Measurements from ENCODE around the gene TEX10. TPM values are rescaled to one million over a fixed set of nuclear protein-coding genes. Genes with fewer than 3 reads are reported as not detected.
A peak's percentile ranks its signal among the peaks of the same experiment; 100 is the strongest.

Gene TEX10
- total RNA-seq, 4 donors from 2014 or later = 10.0 to 19.0 (median 13.7) TPM

DNA sequence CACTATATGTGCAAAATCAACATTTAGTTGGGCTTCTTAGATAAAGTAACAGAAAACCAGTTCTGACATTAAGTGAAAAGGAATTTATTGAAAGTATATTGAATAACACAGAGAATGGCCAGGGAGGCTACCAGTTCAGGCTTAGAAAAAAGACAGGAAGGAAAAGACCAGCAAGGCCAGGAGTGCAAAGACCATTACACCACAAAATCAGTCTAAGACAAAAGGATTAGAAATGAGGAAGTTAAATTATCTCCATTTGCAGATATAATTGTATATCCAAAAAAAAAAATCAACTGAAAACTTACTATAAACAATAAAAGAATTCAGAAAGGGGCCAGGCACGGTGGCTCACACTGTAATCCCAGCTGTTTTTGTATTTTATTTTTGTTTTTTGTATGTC lies 4.8 kb upstream of the TEX10 start:
- no peak for ATAC-seq
- Histone ChIP-seq H3K36me3 (no peaks in the 10 kb centered on the region), H3K4me1 (peaks cover 0 to 11% (median 0%) of the 10 kb centered on the region in 3 donors), H3K27me3 (no peaks in the 10 kb centered on the region), H3K27ac (no peak overlapping the region), H3K4me3 (no peak overlapping the region), H3K9me3 (no peaks in the 10 kb centered on the region)
- 48 to 67% methylated on average over 1 of the region's 1 CpG for WGBS, 2 donors (ENCODE audit: low coverage in 1 of 2)
- TF ChIP-seq, protein P1, sequence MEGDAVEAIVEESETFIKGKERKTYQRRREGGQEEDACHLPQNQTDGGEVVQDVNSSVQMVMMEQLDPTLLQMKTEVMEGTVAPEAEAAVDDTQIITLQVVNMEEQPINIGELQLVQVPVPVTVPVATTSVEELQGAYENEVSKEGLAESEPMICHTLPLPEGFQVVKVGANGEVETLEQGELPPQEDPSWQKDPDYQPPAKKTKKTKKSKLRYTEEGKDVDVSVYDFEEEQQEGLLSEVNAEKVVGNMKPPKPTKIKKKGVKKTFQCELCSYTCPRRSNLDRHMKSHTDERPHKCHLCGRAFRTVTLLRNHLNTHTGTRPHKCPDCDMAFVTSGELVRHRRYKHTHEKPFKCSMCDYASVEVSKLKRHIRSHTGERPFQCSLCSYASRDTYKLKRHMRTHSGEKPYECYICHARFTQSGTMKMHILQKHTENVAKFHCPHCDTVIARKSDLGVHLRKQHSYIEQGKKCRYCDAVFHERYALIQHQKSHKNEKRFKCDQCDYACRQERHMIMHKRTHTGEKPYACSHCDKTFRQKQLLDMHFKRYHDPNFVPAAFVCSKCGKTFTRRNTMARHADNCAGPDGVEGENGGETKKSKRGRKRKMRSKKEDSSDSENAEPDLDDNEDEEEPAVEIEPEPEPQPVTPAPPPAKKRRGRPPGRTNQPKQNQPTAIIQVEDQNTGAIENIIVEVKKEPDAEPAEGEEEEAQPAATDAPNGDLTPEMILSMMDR (IDR thresholded peaks at IDR 0.05) = no peak
- TF ChIP-seq POLR2AphosphoS5 (IDR thresholded peaks at IDR 0.05) = no peak
- no peak for TF ChIP-seq EP300 (IDR thresholded peaks at IDR 0.05)
- TF ChIP-seq POLR2A (IDR thresholded peaks at IDR 0.05) = no peak

DNA sequence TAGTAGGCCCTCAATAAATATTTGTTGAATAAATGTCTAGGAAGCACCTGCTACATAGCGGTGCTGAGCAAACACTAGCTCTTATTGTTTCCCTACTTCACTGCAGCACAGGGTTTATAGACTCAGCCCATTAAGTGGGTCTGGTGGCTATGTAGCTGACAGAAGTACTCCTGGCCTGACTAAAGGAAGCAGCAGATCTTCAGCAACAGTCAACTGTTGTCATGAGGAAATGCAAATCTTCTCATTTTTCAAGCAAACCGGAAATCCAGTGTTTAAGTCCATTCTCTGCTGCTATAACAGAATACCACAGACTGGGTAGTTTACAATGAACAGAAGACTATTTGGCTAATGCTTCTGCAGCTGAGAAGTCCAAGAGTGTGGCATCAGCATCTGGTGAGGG lies 2.8 kb upstream of the TEX10 start:
- Histone ChIP-seq H3K4me3 (no peak overlapping the region), H3K9me3 (no peaks in the 10 kb centered on the region), H3K4me1 (peaks cover 2 to 26% (median 10%) of the 10 kb centered on the region in 3 donors), H3K36me3 (no peaks in the 10 kb centered on the region), H3K27ac (no peak overlapping the region), H3K27me3 (no peaks in the 10 kb centered on the region)
- ATAC-seq = no peak
- TF ChIP-seq EP300 (IDR thresholded peaks at IDR 0.05) (no peak), POLR2A (IDR thresholded peaks at IDR 0.05) (no peak), POLR2AphosphoS5 (IDR thresholded peaks at IDR 0.05) (no peak)
- TF ChIP-seq, protein P1 (IDR thresholded peaks at IDR 0.05) = no peak
- WGBS, 2 donors (ENCODE audit: low coverage in 1 of 2) = 90 to 100% methylated on average over 2 of the region's 2 CpGs

DNA sequence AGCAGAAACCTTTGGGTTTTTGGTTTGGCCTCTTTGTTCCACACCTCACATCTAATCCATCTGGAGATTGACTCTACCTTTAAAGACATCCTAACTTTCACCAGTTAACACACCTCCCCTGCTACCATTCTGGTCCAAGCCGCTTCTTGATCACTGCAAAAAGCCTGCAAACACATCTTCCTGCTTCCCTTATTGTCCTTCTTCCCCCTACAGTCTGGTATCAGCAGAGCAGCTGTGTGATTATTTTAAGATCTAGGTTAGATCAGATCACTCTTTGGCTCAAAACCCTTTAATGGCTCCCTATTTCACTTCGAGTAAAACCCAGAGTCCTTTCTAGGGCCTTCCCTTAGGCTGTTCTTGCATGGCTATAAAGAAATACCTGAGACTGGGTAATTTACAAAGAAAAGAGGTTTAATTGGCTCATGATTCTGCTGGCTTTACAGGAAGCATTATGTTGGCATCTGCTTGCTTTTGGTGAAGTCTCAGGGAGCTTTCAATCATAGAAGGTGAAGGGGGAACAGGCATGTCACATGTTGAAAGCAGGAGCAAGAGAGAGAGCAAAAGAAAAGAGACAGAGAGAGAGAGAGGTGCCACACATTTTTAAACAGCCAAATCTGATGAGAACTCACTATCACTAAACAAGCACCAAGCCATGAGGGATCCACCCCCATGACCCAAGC lies 1.5 kb upstream of the TEX10 start:
- WGBS, 2 donors (ENCODE audit: low coverage in 1 of 2) = 82 to 92% methylated on average over 2 of the region's 2 CpGs
- H3K36me3 ChIP-seq = no peaks in the 10 kb centered on the region
- no peak for TF ChIP-seq POLR2AphosphoS5 (IDR thresholded peaks at IDR 0.05)
- ATAC-seq = no peak
- no peaks in the 10 kb centered on the region for H3K27me3 ChIP-seq
- peaks cover 2 to 36% (median 10%) of the 10 kb centered on the region in 3 donors for H3K4me1 ChIP-seq
- H3K27ac ChIP-seq = no peak overlapping the region
- no peaks in the 10 kb centered on the region for H3K9me3 ChIP-seq
- no peak overlapping the region for H3K4me3 ChIP-seq

DNA sequence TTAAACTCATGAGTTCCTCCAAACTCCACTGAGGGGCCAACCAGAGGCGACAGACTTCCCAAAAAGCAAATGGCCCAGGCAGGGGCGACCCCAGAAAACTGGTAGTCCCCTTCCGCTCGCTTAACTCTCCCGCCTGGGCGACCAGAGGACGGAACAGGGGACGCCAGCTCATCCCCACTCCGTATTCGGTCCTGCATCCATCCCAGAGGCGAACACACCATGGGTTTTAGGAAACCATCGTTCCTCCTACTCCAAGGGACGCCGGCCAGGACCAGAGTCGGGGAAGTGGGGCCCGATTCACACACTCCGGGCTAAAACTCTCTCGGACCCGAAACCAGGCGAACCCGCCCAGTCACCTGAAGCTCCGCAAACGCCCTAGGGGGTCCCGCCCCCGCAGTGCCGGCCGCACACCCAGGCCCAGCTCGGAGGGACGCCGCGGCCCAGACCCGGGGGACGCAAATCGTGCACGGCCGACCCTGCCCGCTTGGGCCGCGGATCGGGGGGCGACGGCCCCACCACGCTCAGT lies 478 bp downstream of the TEX10 start:
- Histone ChIP-seq H3K36me3 (no peaks in the 10 kb centered on the region), H3K9me3 (no peaks in the 10 kb centered on the region), H3K27ac (peak overlapping the region; percentile 82 to 91 (median 87)), H3K27me3 (no peaks in the 10 kb centered on the region), H3K4me1 (peaks cover 2 to 36% (median 10%) of the 10 kb centered on the region in 3 donors), H3K4me3 (peak overlapping the region; percentile 92 to 96)
- no peak for TF ChIP-seq EP300 (IDR thresholded peaks at IDR 0.05)
- TF ChIP-seq, protein P1 (IDR thresholded peaks at IDR 0.05) = no peak
- TF ChIP-seq POLR2AphosphoS5 (IDR thresholded peaks at IDR 0.05) = no peak
- TF ChIP-seq POLR2A (IDR thresholded peaks at IDR 0.05) = no peak
- ATAC-seq = peak; percentile 43
- WGBS, 2 donors (ENCODE audit: low coverage in 1 of 2) = no CpG with 5 or more reads among the region's 43 CpGs

DNA sequence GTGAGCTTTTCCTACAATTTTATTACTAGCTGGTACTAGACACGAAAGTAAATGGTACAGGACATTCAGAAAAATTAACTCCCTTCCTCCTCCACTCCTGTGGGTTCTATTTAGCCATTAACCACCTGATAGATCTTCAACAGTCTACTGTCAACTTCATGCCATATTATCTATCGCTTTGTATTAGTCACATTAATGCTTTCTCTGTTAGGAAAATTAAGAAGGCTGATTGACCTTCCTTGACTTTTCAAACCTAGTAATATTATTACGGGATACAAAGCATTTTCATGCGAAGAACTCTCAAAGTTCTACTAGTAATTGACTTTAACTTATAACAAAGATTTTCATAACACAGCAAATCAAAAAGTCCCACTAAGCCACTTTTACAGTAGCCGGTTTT lies 1.2 kb downstream of the TEX10 start:
- ATAC-seq = no peak
- Histone ChIP-seq H3K36me3 (no peaks in the 10 kb centered on the region), H3K4me1 (peaks cover 2 to 36% (median 10%) of the 10 kb centered on the region in 3 donors), H3K4me3 (peak overlapping the region; percentile 92 to 96), H3K27me3 (no peaks in the 10 kb centered on the region), H3K27ac (no peak overlapping the region), H3K9me3 (no peaks in the 10 kb centered on the region)
- WGBS, 2 donors (ENCODE audit: low coverage in 1 of 2) = 32 to 54% methylated on average over 2 to 5 of the region's 5 CpGs
- no peak for TF ChIP-seq POLR2AphosphoS5 (IDR thresholded peaks at IDR 0.05)
- no peak for TF ChIP-seq POLR2A (IDR thresholded peaks at IDR 0.05)
- TF ChIP-seq, protein P1 (IDR thresholded peaks at IDR 0.05) = no peak
- TF ChIP-seq EP300 (IDR thresholded peaks at IDR 0.05) = no peak
